Ovary (tissue), 9 donors: Measurements from ENCODE around the gene CMIP. TPM values are rescaled to one million over a fixed set of nuclear protein-coding genes. Genes with fewer than 3 reads are reported as not detected.
A peak's percentile ranks its signal among the peaks of the same experiment; 100 is the strongest.

Source experiments
- DNase-seq, 5 donors: peaks; one replicate each; pipeline ENCODE4 v3.0.0-alpha.2; 2019 to 2020
- H3K27ac ChIP-seq, 2 donors: fragments of 200-600 bp; one replicate each; pipeline versions ENCODE4 v1.5.1 to v1.8.0; 2019 to 2022
- H3K27me3 ChIP-seq: fragments of 200-600 bp; one replicate; pipeline ENCODE4 v1.8.0; 2022
- H3K36me3 ChIP-seq: fragments of 200-600 bp; sonication (generic); one replicate; pipeline ENCODE4 v1.5.1; 2019
- H3K4me1 ChIP-seq: one replicate; pipeline ENCODE4 v1.8.1; 2013; ENCODE audit warnings: mild to moderate bottlenecking, moderate library complexity; ENCODE audit not compliant: insufficient read depth
- H3K4me3 ChIP-seq: fragments of 200-600 bp; sonication (generic); one replicate; pipeline ENCODE4 v1.5.1; 2017
- H3K9me3 ChIP-seq, 2 donors: fragments of 200-600 bp in 1 of 2; sonication (generic) in 1 of 2; one replicate each; pipeline versions ENCODE4 v1.5.1 to v1.8.1; 2013 to 2019; ENCODE audit warnings: mild to moderate bottlenecking in 1 of 2, moderate library complexity in 1 of 2
- EP300 ChIP-seq: sonication (generic); formaldehyde crosslinking; IDR thresholded peaks from one replicate; pipeline ENCODE4 v1.6.1; 2017; ENCODE audit warnings: antibody characterized with exemption
- POLR2A ChIP-seq: fragments of 450-650 bp; IDR thresholded peaks from one replicate; pipeline ENCODE4 v1.6.1; 2017; ENCODE audit warnings: antibody characterized with exemption, mild to moderate bottlenecking, moderate library complexity
- WGBS, 3 donors: extraction: QIAGEN DNeasy Blood & Tissue Kit in 1 of 3; methylation state at CpG; one replicate each; pipeline versions ENCODE4 v1.1.5 to v1.1.7; 2013 to 2017; 5-methylcytosine and 5-hydroxymethylcytosine counted together
- intact Hi-C, 4 donors: fragments of 100-400 bp; cut with DNase I; formaldehyde crosslinking; loops; one replicate each; pipeline versions ENCODE4 v1.11.0 to v1.15.1; 2022 to 2023
- polyA plus RNA-seq, 2 donors: library from polyadenylated mRNA; stranded (reverse); fragments of 200-250 nt in 1 of 2; fragments of 350-450 nt in 1 of 2; fragmentation: Illumina TruSeq in 1 of 2; extraction: RNeasy Lipid Tissue Mini Kit (QIAGEN cat#74804) in 1 of 2; gene quantifications; one replicate each; pipeline ENCODE4 v1.2.3, GENCODE V29; 2013 to 2014
- total RNA-seq, 7 donors: library from RNA; depleted of rRNA in 2 of 7; stranded (reverse); fragments of >200 nt in 2 of 7; fragmentation: NEBNext Ultra II Directional in 3 of 7; extraction: Animal tissue kit (Norgen Biotek cat#: 25700) in 3 of 7; gene quantifications; one replicate each; pipeline versions ENCODE4 v1.1.0 to v1.2.4, GENCODE V29; 2016 to 2023
- TF ChIP-seq, protein P1 (sequence below), 3 donors: fragments of 450-650 bp in 2 of 3; fragments of 200-600 bp in 1 of 3; IDR thresholded peaks; one replicate each; pipeline versions ENCODE4 v1.5.1 to v1.8.0; 2016 to 2022; ENCODE audit warnings: antibody characterized with exemption in 3 of 3, mild to moderate bottlenecking in 1 of 3
- donor health status: DM: no; HTN: no; CAD: no; lungs with moderate emphysema.
- donor health status: DM: no; HTN: no; CAD: no.
- donor health status: Bipolar disorder and iron deficiency.
- donor health status: DM: yes; HTN: yes; CAD: no.
- donor health status: DM: no; HTN: no; CAD: no.
- donor health status: DM: yes; HTN: yes; CAD: no.

CMIP gene
- total and polyA plus RNA-seq, 9 donors: 19.4 to 68.2 (median 38.7) TPM

DNA sequence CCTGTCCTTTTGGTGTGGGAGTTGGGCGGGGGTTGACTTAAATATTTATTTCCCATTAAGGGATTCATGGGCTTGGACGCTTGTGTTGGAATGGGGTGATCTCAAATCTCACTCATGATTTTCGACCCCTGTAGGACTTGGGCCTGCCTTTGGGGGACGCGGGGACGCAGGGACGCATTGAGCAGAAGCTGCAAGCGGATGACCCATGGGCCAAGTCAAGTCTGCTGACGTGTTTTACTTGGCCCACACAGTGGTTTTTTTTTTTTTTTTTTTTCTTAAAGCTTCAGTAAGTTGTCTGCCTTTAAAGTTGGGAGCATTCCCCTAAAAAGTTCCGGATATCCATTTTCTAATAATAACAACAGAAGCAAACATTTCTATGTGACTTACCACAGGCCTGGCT lies 28.9 kb downstream of the CMIP start:
- TF ChIP-seq POLR2A (no peak), EP300 (no peak)
- TF ChIP-seq, protein P1, sequence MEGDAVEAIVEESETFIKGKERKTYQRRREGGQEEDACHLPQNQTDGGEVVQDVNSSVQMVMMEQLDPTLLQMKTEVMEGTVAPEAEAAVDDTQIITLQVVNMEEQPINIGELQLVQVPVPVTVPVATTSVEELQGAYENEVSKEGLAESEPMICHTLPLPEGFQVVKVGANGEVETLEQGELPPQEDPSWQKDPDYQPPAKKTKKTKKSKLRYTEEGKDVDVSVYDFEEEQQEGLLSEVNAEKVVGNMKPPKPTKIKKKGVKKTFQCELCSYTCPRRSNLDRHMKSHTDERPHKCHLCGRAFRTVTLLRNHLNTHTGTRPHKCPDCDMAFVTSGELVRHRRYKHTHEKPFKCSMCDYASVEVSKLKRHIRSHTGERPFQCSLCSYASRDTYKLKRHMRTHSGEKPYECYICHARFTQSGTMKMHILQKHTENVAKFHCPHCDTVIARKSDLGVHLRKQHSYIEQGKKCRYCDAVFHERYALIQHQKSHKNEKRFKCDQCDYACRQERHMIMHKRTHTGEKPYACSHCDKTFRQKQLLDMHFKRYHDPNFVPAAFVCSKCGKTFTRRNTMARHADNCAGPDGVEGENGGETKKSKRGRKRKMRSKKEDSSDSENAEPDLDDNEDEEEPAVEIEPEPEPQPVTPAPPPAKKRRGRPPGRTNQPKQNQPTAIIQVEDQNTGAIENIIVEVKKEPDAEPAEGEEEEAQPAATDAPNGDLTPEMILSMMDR (IDR thresholded peaks at IDR 0.05): no peak
- intact Hi-C loops: no loop called here
- DNase-seq: peak in 2 of 5 donors; percentile 48 to 59
- Histone ChIP-seq H3K27ac (peak overlapping the region in 1 of 2 donors; percentile 34), H3K4me1 (peaks cover 9% of the 10 kb centered on the region), H3K27me3 (no peaks in the 10 kb centered on the region), H3K4me3 (no peak overlapping the region), H3K9me3 (no peaks in the 10 kb centered on the region), H3K36me3 (no peaks in the 10 kb centered on the region)
- WGBS, 3 donors: 29 to 38% (median 29%) methylated on average over 10 of the region's 10 CpGs

GRCh38 chr16:81473969-81474959 lies 29.7 kb downstream of the CMIP start:
- TF ChIP-seq POLR2A (no peak), EP300 (no peak)
- TF ChIP-seq, protein P1 (IDR thresholded peaks at IDR 0.05): no peak
- DNase-seq: no peak
- peak overlapping the region in 1 of 2 donors; percentile 34 for H3K27ac ChIP-seq
- H3K27me3 ChIP-seq: no peaks in the 10 kb centered on the region
- no peaks in the 10 kb centered on the region for H3K9me3 ChIP-seq
- 85 to 86% (median 86%) methylated on average over 20 of the region's 20 CpGs for WGBS, 3 donors
- H3K4me3 ChIP-seq: no peak overlapping the region
- H3K4me1 ChIP-seq: peaks cover 12% of the 10 kb centered on the region
- intact Hi-C loops: no loop called here
- H3K36me3 ChIP-seq: no peaks in the 10 kb centered on the region

DNA sequence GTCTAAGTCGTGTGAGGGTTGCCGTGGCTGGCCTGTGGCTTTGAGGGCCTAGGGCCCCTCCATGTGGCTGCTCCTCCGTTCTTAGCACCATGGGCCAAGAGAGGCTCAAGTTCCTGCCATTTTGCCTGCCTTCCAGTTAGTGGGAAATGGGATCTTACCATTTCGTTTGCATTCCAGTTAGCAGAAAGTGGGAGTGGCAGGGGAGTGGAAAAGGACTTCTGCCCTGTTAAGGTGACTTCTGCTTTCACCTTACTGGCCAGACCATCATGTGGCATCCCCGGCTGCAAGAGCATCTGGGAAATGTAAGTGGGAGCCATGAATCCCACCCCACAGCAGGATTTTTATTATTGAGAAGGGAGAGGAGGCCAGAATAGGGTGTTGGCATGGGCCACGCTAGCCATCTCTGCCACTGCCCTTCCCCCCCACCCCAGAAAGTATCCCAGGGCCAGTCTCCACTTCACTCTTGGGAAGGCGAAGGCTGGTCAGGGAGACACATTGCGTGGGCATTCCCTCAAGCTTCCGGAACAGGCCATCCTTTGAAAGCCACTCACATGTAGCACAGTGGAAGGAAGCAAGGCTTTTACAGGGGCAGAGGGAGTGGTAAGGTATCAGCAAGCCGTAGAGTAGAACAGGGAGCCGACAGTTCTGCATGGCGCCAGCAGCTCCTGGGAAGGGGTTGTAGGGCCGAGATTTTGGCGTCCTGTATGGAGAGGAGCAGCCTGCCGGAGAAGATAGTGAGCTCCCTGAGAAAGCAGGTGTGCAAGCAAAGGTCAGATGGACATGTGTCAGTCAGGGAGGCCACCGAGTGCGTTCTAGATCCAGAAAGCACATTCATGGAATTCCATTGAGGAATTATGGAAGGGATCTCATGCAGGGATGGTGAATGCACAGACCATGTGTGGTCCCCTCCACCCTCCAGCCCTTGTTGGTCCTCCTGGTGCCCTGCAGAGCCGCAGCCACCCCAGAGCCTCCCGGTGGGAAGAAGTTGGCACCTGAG lies 33.4 kb downstream of the CMIP start:
- peaks cover 13% of the 10 kb centered on the region for H3K4me1 ChIP-seq
- H3K27ac ChIP-seq: no peak overlapping the region

More for the DNA sequence above, 33.4 kb downstream of the CMIP start:
- Histone ChIP-seq H3K9me3 (no peaks in the 10 kb centered on the region), H3K4me3 (no peak overlapping the region), H3K27me3 (no peaks in the 10 kb centered on the region), H3K36me3 (no peaks in the 10 kb centered on the region)
- DNase-seq: no peak
- intact Hi-C loops: no loop called here
- TF ChIP-seq EP300: no peak
- TF ChIP-seq POLR2A: no peak
- TF ChIP-seq, protein P1 (IDR thresholded peaks at IDR 0.05): no peak
- WGBS, 3 donors: 89 to 90% (median 90%) methylated on average over 19 of the region's 19 CpGs
